HG03520 (cell line): Measurements from ENCODE around the gene CASP9.

Experiments
- ATAC-seq: cut with Tn5 transposase; IDR thresholded peaks from one replicate; pipeline ENCODE4 v1.9.1; 2021; ENCODE audit warnings: mild to moderate bottlenecking, moderate library complexity; ENCODE audit not compliant: unreplicated experiment

The CASP9 gene

DNA sequence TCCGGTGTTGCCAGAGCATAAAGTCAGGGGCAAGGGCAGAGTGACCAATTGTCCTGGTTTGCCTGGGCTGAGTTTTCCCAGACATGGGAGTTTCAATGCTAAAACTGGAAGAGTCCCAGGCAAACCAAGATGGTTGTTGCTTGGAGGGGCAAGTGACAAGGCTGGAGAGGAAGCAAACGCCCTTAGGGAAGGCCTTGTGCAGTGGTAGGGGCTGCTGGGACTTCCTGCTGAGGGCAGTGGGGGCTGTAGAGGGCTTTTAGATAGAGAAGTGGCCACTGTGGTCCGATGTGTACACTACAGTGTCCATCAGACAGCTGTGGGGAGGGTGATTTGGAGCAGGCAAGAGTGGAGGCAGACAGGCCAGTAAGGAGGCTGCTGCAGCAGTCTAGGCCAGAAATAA is 74.4 kb downstream of the CASP9 start:
- no peak for ATAC-seq

DNA sequence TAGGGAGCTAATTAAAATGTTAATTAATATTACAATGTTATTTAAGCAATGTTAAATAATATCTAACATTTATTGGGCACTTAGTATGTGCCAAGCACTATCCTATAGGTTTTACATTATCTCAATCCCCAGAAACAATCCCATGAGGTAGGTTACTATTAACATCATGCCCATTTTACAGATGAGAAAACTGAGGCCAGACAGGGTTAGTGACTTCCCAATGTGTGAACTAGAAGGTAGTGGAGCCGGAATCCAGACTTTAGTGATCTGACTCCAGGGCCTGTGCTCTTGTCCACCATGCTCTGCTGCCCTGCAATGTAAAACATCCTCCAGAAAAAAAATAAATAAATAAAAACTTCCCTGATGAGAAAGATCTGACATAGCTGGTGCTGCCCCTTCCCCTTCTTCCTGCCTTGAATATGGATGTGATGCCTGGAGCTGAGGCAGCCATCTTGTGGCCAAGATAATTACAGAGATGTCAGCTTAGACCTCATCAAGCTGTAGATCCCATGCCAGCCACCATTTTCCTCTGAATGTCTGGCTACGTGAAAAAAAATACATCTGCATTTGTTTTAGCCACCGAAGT is 75.0 kb downstream of the CASP9 start:
- ATAC-seq: no peak

DNA sequence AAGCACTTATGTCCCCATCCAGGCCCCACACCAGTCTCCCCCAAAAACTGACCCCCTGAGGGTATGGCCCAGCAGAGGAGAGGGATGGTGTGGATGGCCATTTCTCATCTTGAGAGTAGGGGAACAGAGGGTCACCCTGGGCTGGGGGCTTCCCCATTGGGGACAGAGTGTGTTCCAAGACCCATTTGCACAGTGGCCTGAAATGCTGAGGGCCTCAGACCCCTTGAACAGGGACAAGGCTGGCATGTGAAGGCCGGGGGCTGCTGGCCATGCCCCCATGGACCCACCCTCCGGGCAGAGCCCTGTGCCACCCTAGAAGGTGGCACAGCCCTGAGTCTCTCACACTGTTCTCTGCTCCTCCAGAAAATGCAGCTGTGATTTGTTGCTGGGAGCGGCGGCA is 77.8 kb downstream of the CASP9 start:
- ATAC-seq: no peak

DNA sequence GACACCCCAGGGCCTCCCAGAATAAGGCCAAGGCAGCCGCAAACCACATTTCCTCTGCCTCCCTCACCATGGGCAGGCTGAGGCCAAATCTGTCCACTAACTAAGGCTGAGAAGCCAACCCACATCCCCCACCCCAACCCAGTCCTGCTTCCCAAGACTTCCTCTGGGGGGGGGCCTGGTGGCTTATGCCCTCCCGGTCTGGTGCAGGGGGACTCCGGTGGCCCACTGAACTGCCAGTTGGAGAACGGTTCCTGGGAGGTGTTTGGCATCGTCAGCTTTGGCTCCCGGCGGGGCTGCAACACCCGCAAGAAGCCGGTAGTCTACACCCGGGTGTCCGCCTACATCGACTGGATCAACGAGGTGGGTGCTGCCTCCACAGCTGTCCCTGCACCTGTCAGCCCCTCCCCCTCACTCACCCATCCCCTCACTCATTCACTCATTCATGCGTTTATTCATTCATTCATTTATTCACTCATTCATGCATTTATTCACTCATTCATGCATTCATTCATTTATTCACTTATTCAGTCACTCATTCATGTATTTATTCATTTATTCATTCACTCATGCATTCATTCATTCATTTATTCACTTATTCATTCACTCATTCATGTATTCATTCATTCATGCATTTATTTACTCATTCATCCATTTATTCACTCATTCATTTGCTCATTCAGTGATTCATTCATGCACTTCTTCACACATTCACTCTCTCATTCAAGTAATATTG is 78.5 kb downstream of the CASP9 start:
- no peak for ATAC-seq

DNA sequence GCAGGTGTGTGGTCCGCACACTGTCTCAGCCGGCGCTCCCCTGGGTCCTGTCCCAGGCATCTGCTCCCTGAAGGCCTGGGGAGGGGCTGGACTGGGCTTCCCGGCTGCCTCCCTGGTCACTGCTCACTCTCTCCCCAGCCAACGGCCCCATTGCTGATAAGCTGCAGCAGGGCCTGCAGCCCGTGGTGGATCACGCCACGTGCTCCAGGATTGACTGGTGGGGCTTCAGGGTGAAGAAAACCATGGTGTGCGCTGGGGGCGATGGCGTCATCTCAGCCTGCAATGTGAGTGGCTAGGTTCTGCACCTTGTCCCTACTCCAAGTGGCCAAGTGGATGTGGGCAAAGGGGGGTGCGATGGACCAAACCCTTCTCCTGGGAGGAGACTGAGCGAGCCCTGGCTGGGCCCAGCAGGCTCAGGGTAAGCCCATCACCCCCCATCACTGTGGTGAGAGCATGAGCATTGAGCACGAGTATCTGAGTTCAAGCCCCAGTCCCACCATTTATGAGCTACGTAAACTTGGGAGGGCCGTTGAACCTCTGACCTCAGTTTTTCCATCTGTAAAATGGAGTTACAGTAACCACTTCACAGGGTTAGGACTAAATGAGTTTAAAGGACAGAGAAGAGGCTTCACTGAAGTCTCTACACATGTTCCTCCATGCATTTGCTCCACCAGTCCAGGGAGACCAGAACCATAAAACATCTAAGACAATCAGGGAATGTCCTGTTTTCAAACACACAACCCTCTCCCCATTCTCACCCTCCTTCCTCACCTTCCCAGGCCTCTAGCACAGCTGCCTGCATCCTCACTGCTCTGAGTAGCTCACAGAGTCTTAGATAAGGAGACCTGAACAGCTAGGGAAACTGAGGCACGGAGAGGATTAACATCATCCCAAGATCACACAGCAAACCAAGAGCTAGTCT is 79.3 kb downstream of the CASP9 start:
- ATAC-seq: no peak

DNA sequence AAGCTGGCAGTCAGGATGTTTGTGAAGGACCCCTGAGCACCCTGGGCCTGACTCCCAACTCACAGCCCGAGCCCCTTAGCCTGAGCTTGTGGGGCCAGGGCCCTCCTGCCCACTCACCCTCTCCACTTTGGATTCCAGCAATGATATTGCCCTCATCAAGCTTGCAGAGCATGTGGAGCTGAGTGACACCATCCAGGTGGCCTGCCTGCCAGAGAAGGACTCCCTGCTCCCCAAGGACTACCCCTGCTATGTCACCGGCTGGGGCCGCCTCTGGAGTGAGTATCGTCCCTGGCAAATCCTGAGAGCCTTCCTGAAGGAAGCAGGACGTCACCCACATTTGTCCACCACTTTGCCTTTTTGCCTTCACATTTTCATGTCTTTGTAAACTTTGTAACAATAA is 80.7 kb downstream of the CASP9 start:
- ATAC-seq: no peak

DNA sequence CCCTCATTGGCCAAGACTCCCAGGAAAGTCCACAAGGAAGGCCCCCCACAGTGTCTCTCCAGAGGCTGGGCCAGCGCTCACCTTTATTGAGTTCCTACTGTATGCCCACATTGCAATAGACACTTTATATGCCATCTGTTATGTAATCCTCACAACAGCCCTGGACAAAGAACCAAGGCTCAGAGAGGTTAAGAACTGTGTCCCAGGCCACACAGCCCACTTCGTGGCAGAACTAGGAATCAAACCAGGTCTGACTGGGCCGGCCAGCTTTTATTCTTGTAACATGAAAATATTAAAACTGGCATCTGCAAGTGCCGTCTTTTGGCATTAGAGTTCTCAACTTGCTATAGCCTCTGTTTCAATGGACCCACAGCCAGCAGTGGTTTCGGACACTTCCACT is 81.3 kb downstream of the CASP9 start:
- ATAC-seq: no peak

DNA sequence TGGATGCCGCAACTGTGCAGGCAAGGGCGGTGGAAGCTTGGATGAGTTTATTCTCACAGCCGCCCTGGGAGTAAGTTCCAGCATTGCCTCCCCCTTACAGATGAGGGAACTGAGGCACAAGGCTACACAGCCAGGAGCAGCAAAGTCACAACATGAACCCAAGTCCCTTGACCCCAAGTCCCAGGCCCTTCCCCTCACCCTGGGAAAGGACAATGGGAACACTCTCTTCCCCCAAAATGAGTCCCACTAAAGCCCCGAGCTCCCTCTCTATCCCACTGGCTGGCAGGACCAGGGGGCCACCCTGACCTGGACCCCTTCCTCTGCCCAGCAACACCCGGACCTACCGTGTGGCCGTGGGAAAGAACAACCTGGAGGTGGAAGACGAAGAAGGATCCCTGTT is 81.9 kb downstream of the CASP9 start:
- ATAC-seq: no peak
